Uterus (tissue), 4 donors: ENCODE data around the gene BRD9. TPM values are rescaled to one million over a fixed set of nuclear protein-coding genes. Genes with fewer than 3 reads are reported as not detected.
"Not testable (repeated sequence)": the region's sequence is repeated elsewhere in the genome, so short reads cannot be mapped to it uniquely, and the experiment has no call there.

Source experiments
- DNase-seq, 2 donors: peaks; one replicate each; pipeline ENCODE4 v3.0.0-alpha.2; 2019 to 2020
- H3K27ac ChIP-seq, 2 donors: fragments of 200-600 bp; sonication (generic); 1 replicate in 1 of 2; 2 replicates in 1 of 2; pipeline ENCODE4 v1.5.1; 2016 to 2018
- H3K27me3 ChIP-seq, 2 donors: fragments of 200-600 bp; sonication (generic); one replicate each; pipeline ENCODE4 v1.5.1; 2018 to 2019; ENCODE audit warnings: control low read depth in 1 of 2
- H3K36me3 ChIP-seq, 2 donors: fragments of 200-600 bp; sonication (generic); one replicate each; pipeline ENCODE4 v1.5.1; 2019; ENCODE audit warnings: control low read depth in 1 of 2
- H3K4me1 ChIP-seq, 2 donors: fragments of 200-600 bp; sonication (generic); one replicate each; pipeline ENCODE4 v1.5.1; 2018 to 2019; ENCODE audit warnings: control low read depth in 1 of 2
- H3K4me3 ChIP-seq, 2 donors: fragments of 200-600 bp; sonication (generic); 1 replicate in 1 of 2; 2 replicates in 1 of 2; pipeline ENCODE4 v1.5.1; 2018 to 2019; ENCODE audit warnings: mild to moderate bottlenecking in 1 of 2
- H3K9me3 ChIP-seq, 2 donors: fragments of 200-600 bp; sonication (generic); one replicate each; pipeline ENCODE4 v1.5.1; 2019; ENCODE audit warnings: control low read depth in 1 of 2
- POLR2A ChIP-seq, 2 donors: fragments of 450-650 bp; IDR thresholded peaks; one replicate each; pipeline ENCODE4 v1.6.1; 2016; ENCODE audit warnings: antibody characterized with exemption in 2 of 2, mild to moderate bottlenecking in 1 of 2, moderate library complexity in 1 of 2
- intact Hi-C: fragments of 100-400 bp; cut with DNase I; formaldehyde crosslinking; loops from one replicate; pipeline ENCODE4 v1.15.1; 2023; ENCODE audit warnings: low total_unique reads
- total RNA-seq, 4 donors: library from RNA; depleted of rRNA in 3 of 4; stranded (reverse); fragments of >200 nt in 3 of 4; gene quantifications; one replicate each; pipeline versions ENCODE4 v1.1.0 to v1.2.4, GENCODE V29; 2014 to 2023
- TF ChIP-seq, protein P1 (sequence below), 4 experiments: fragments of 200-600 bp in 2 of 4; fragments of 450-650 bp in 2 of 4; sonication (generic) in 2 of 4; IDR thresholded peaks; one replicate each; pipeline ENCODE4 v1.5.1; 2016 to 2019; ENCODE audit warnings: antibody characterized with exemption in 4 of 4, mild to moderate bottlenecking in 2 of 4, moderate library complexity in 1 of 4
- donor health status: DM: yes; HTN: yes; CAD: no.

BRD9 gene
- total RNA-seq, 4 donors from 2014 or later: 31.0 to 53.9 (median 44.2) TPM

DNA sequence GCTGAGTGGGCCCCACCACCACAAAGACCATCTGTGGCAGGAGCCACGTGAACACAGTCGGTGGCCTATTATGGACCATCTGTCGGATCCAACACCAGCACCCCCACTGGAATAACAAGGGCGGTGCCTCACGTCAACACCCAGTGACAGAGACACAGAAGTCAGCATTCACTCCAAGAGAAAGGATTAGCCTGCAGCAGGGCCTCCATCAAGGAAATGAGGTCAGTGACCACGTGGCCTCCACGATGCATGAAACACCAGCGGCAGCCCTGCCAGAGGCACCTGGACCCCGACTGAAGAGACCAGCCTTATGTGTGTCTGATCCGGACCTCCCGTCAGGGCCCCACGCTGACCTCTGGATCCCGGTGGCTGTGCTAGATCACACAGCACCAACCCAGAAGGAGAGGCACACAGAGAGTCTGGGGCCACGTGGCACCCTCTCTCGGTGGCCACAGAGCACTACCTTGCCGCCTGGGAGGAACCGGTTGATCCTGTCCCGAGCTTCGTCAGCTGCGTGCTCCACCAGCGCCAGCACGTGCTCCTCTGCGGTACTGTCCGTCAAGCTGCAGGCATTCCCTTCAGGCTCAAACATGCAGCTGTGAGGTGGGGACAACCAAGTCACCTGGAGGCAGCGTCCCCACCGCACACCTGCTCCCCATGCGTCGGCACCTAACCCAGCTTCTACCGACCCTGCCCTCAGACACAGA, 9.0 kb downstream of the BRD9 start:
- no peak for DNase-seq
- Histone ChIP-seq H3K36me3 (no peaks in the 10 kb centered on the region), H3K27ac (no peak overlapping the region), H3K9me3 (no peaks in the 10 kb centered on the region), H3K4me3 (no peak overlapping the region), H3K4me1 (no peaks in the 10 kb centered on the region), H3K27me3 (no peaks in the 10 kb centered on the region)
- no peak for TF ChIP-seq POLR2A (IDR thresholded peaks at IDR 0.05)
- TF ChIP-seq, protein P1, sequence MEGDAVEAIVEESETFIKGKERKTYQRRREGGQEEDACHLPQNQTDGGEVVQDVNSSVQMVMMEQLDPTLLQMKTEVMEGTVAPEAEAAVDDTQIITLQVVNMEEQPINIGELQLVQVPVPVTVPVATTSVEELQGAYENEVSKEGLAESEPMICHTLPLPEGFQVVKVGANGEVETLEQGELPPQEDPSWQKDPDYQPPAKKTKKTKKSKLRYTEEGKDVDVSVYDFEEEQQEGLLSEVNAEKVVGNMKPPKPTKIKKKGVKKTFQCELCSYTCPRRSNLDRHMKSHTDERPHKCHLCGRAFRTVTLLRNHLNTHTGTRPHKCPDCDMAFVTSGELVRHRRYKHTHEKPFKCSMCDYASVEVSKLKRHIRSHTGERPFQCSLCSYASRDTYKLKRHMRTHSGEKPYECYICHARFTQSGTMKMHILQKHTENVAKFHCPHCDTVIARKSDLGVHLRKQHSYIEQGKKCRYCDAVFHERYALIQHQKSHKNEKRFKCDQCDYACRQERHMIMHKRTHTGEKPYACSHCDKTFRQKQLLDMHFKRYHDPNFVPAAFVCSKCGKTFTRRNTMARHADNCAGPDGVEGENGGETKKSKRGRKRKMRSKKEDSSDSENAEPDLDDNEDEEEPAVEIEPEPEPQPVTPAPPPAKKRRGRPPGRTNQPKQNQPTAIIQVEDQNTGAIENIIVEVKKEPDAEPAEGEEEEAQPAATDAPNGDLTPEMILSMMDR (IDR thresholded peaks at IDR 0.05): no peak
- intact Hi-C loops: no loop called here

- no peaks in the 10 kb centered on the region for H3K27me3 ChIP-seq
- no peaks in the 10 kb centered on the region for H3K9me3 ChIP-seq
- no peak overlapping the region for H3K4me3 ChIP-seq
- intact Hi-C loops: no loop called here
- no peak overlapping the region for H3K27ac ChIP-seq
- DNase-seq: no peak
- TF ChIP-seq, protein P1 (IDR thresholded peaks at IDR 0.05): no peak
- TF ChIP-seq POLR2A (IDR thresholded peaks at IDR 0.05): no peak
- no peaks in the 10 kb centered on the region for H3K4me1 ChIP-seq
- no peaks in the 10 kb centered on the region for H3K36me3 ChIP-seq
Measured at GRCh38 chr5:882253-883183, 10.1 kb downstream of the BRD9 start.

DNA sequence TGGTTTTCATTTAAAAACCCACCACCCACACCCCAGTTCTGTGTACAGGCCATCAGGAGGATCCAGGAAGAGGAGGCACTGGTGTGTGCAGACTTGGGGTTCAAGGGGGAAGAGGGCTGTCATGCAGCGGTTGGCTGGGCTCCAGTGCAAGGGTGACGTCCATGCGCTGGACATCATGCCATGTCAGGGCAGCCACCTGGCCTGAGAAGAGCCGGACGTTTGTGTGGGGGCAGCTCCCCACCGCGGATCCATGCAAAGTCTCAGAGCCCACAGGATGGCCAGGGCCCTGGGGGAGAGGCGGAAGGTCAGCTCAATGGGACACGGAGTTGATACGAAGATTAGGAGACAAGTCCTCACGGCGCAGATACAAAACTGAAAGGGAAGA, 11.1 kb downstream of the BRD9 start:
- DNase-seq: no peak
- H3K36me3 ChIP-seq: no peaks in the 10 kb centered on the region
- no peaks in the 10 kb centered on the region for H3K27me3 ChIP-seq
- H3K4me1 ChIP-seq: no peaks in the 10 kb centered on the region
- intact Hi-C loops: no loop called here
- H3K4me3 ChIP-seq: no peak overlapping the region
- H3K27ac ChIP-seq: no peak overlapping the region
- no peaks in the 10 kb centered on the region for H3K9me3 ChIP-seq
- TF ChIP-seq POLR2A (IDR thresholded peaks at IDR 0.05): no peak
- TF ChIP-seq, protein P1 (IDR thresholded peaks at IDR 0.05): no peak

GRCh38 chr5:880816-881550, 11.6 kb downstream of the BRD9 start:
- Histone ChIP-seq H3K27me3 (no peaks in the 10 kb centered on the region), H3K27ac (no peak overlapping the region), H3K4me3 (no peak overlapping the region), H3K36me3 (no peaks in the 10 kb centered on the region), H3K4me1 (no peaks in the 10 kb centered on the region), H3K9me3 (no peaks in the 10 kb centered on the region)
- intact Hi-C loops: no loop called here
- TF ChIP-seq, protein P1 (IDR thresholded peaks at IDR 0.05): no peak
- no peak for TF ChIP-seq POLR2A (IDR thresholded peaks at IDR 0.05)
- peak in 1 of 2 donors; percentile 6 for DNase-seq

DNA sequence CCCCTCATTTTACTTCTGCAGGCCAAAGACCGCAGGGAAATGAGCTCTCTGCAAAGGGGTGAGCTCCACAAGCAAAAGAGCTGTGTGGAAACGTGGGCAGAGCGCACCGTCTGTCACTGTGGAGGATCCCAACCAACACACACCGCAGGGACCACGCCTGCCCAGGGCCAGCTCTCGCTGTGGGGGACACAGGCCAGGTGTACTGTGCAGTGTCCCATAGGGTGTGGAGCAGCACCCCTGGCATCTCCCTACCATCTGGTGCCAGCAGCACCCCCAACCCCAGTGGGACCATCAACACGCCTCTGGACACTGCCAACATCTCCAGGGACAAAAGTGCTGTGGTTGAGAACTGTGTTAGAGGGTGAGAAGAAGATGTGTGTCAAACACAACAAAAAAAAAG, 13.9 kb downstream of the BRD9 start:
- H3K27me3 ChIP-seq, H3K9me3 ChIP-seq, H3K36me3 ChIP-seq, H3K4me3 ChIP-seq, DNase-seq, H3K4me1 ChIP-seq, intact Hi-C loops, H3K27ac ChIP-seq: not testable (repeated sequence)
